Ovary (tissue), 9 donors: ENCODE measurements around the gene CRYBA2. TPM values are rescaled to one million over a fixed set of nuclear protein-coding genes. Genes with fewer than 3 reads are reported as not detected.

Experiments
- DNase-seq, 5 donors: peaks; one replicate each; pipeline ENCODE4 v3.0.0-alpha.2; 2019 to 2020
- H3K27ac ChIP-seq, 2 donors: fragments of 200-600 bp; one replicate each; pipeline versions ENCODE4 v1.5.1 to v1.8.0; 2019 to 2022
- H3K27me3 ChIP-seq: fragments of 200-600 bp; one replicate; pipeline ENCODE4 v1.8.0; 2022
- H3K36me3 ChIP-seq: fragments of 200-600 bp; sonication (generic); one replicate; pipeline ENCODE4 v1.5.1; 2019
- H3K4me1 ChIP-seq: one replicate; pipeline ENCODE4 v1.8.1; 2013; ENCODE audit warnings: mild to moderate bottlenecking, moderate library complexity; ENCODE audit not compliant: insufficient read depth
- H3K4me3 ChIP-seq: fragments of 200-600 bp; sonication (generic); one replicate; pipeline ENCODE4 v1.5.1; 2017
- H3K9me3 ChIP-seq, 2 donors: fragments of 200-600 bp in 1 of 2; sonication (generic) in 1 of 2; one replicate each; pipeline versions ENCODE4 v1.5.1 to v1.8.1; 2013 to 2019; ENCODE audit warnings: mild to moderate bottlenecking in 1 of 2, moderate library complexity in 1 of 2
- CTCF ChIP-seq, 3 donors: fragments of 450-650 bp in 2 of 3; fragments of 200-600 bp in 1 of 3; IDR thresholded peaks; one replicate each; pipeline versions ENCODE4 v1.5.1 to v1.8.0; 2016 to 2022; ENCODE audit warnings: antibody characterized with exemption in 3 of 3, mild to moderate bottlenecking in 1 of 3
- EP300 ChIP-seq: sonication (generic); formaldehyde crosslinking; IDR thresholded peaks from one replicate; pipeline ENCODE4 v1.6.1; 2017; ENCODE audit warnings: antibody characterized with exemption
- POLR2A ChIP-seq: fragments of 450-650 bp; IDR thresholded peaks from one replicate; pipeline ENCODE4 v1.6.1; 2017; ENCODE audit warnings: antibody characterized with exemption, mild to moderate bottlenecking, moderate library complexity
- WGBS, 3 donors: extraction: QIAGEN DNeasy Blood & Tissue Kit in 1 of 3; methylation state at CpG; one replicate each; pipeline versions ENCODE4 v1.1.5 to v1.1.7; 2013 to 2017; 5-methylcytosine and 5-hydroxymethylcytosine counted together
- intact Hi-C, 4 donors: fragments of 100-400 bp; cut with DNase I; formaldehyde crosslinking; loops; one replicate each; pipeline versions ENCODE4 v1.11.0 to v1.15.1; 2022 to 2023
- polyA plus RNA-seq, 2 donors: library from polyadenylated mRNA; stranded (reverse); fragments of 200-250 nt in 1 of 2; fragments of 350-450 nt in 1 of 2; fragmentation: Illumina TruSeq in 1 of 2; extraction: RNeasy Lipid Tissue Mini Kit (QIAGEN cat#74804) in 1 of 2; gene quantifications; one replicate each; pipeline ENCODE4 v1.2.3, GENCODE V29; 2013 to 2014
- total RNA-seq, 7 donors: library from RNA; depleted of rRNA in 2 of 7; stranded (reverse); fragments of >200 nt in 2 of 7; fragmentation: NEBNext Ultra II Directional in 3 of 7; extraction: Animal tissue kit (Norgen Biotek cat#: 25700) in 3 of 7; gene quantifications; one replicate each; pipeline versions ENCODE4 v1.1.0 to v1.2.4, GENCODE V29; 2016 to 2023
- donor health status: DM: no; HTN: no; CAD: no; lungs with moderate emphysema.
- donor health status: DM: no; HTN: no; CAD: no.
- donor health status: Bipolar disorder and iron deficiency.
- donor health status: DM: yes; HTN: yes; CAD: no.
- donor health status: DM: no; HTN: no; CAD: no.
- donor health status: DM: yes; HTN: yes; CAD: no.

The CRYBA2 gene
- total and polyA plus RNA-seq, 9 donors: not detected

- no peak for DNase-seq
- intact Hi-C loops: loop anchor here in 1 of 4 donors (10.0 kb wide), 1 partner anchor 163 kb away; no protein-coding TSS in a partner anchor
- H3K9me3 ChIP-seq: no peaks in the 10 kb centered on the region
- TF ChIP-seq CTCF (IDR thresholded peaks at IDR 0.05) (no peak), POLR2A (no peak), EP300 (no peak)
- H3K27ac ChIP-seq: no peak overlapping the region
- H3K4me1 ChIP-seq: peaks cover 2% of the 10 kb centered on the region
- H3K36me3 ChIP-seq: no peaks in the 10 kb centered on the region
- no peak overlapping the region for H3K4me3 ChIP-seq
- peaks cover 14% of the 10 kb centered on the region for H3K27me3 ChIP-seq
- WGBS, 3 donors: 9 to 11% (median 9%) methylated on average over 7 of the region's 7 CpGs
Measured at GRCh38 chr2:218992196-218992595, 1.0 kb downstream of the CRYBA2 start.

GRCh38 chr2:218991674-218992168 is 1.5 kb downstream of the CRYBA2 start:
- intact Hi-C loops: loop anchor here in 1 of 4 donors (10.0 kb wide), 1 partner anchor 163 kb away; no protein-coding TSS in a partner anchor
- Histone ChIP-seq H3K4me3 (no peak overlapping the region), H3K36me3 (no peaks in the 10 kb centered on the region), H3K4me1 (peaks cover 2% of the 10 kb centered on the region), H3K27me3 (peaks cover 18% of the 10 kb centered on the region), H3K27ac (no peak overlapping the region), H3K9me3 (no peaks in the 10 kb centered on the region)
- DNase-seq: no peak
- 3 to 5% (median 4%) methylated on average over 13 of the region's 13 CpGs for WGBS, 3 donors
- TF ChIP-seq POLR2A (no peak), EP300 (no peak), CTCF (IDR thresholded peaks at IDR 0.05) (no peak)

DNA sequence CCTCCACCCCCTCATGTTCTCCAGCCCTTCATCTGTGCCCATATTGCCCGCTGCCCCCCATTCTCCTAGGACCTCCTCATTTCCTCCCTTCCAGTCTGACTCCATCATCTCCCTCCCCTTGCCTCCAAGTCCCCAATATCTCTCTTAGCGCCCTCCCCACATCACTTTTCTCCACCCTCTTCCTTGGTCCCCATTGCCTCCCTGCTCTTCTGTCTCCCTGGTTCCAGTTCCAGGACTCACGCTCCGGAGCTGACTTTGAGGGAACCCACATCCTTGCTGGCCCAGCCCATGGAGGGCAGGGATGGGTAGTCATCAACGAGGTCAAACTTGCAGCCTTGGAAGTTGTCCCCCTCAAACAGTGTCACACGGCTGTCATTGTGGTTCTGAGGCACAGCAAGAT is 2.6 kb downstream of the CRYBA2 start:
- no peak for DNase-seq
- peaks cover 18% of the 10 kb centered on the region for H3K27me3 ChIP-seq

GRCh38 chr2:218990052-218990451 is 3.2 kb downstream of the CRYBA2 start:
- peaks cover 13% of the 10 kb centered on the region for H3K27me3 ChIP-seq
- 7 to 17% (median 14%) methylated on average over 9 of the region's 9 CpGs for WGBS, 3 donors

More for the DNA sequence above, 2.6 kb downstream of the CRYBA2 start:
- H3K9me3 ChIP-seq: no peaks in the 10 kb centered on the region
- H3K4me3 ChIP-seq: no peak overlapping the region
- WGBS, 3 donors: 8 to 13% (median 8%) methylated on average over 6 of the region's 6 CpGs
- no peaks in the 10 kb centered on the region for H3K36me3 ChIP-seq
- TF ChIP-seq EP300 (no peak), POLR2A (no peak), CTCF (IDR thresholded peaks at IDR 0.05) (no peak)
- H3K4me1 ChIP-seq: peaks cover 2% of the 10 kb centered on the region
- no peak overlapping the region for H3K27ac ChIP-seq
- intact Hi-C loops: loop anchor here in 1 of 4 donors (10.0 kb wide), 1 partner anchor 164 kb away; no protein-coding TSS in a partner anchor

More at GRCh38 chr2:218990052-218990451, 3.2 kb downstream of the CRYBA2 start:
- Histone ChIP-seq H3K9me3 (no peaks in the 10 kb centered on the region), H3K4me1 (peaks cover 4% of the 10 kb centered on the region), H3K27ac (no peak overlapping the region), H3K36me3 (no peaks in the 10 kb centered on the region), H3K4me3 (no peak overlapping the region)
- DNase-seq: no peak
- TF ChIP-seq CTCF (IDR thresholded peaks at IDR 0.05): no peak
- no peak for TF ChIP-seq POLR2A
- no peak for TF ChIP-seq EP300
- intact Hi-C loops: loop anchor here in 1 of 4 donors (10.0 kb wide), 1 partner anchor 165 kb away; no protein-coding TSS in a partner anchor
